Neural cell (in vitro differentiated cells): ENCODE measurements around the gene ARGFX. TPM values are rescaled to one million over a fixed set of nuclear protein-coding genes. Genes with fewer than 3 reads are reported as not detected.

ENCODE experiments used
- H2AFZ ChIP-seq: fragments of 200-600, 300-800 bp; sonication (generic), shearing (Covaris generic); 2 replicates; pipeline ENCODE4 v1.6.0; 2014; ENCODE audit warnings: low read depth, mild to moderate bottlenecking, antibody characterized with exemption, low read length, moderate library complexity
- H3F3A ChIP-seq: fragments of 200-600 bp; shearing (Covaris generic); 2 replicates; pipeline ENCODE4 v1.6.1; 2016; ENCODE audit warnings: mild to moderate bottlenecking, moderate library complexity, mixed read lengths, antibody characterized with exemption, low read length; ENCODE audit not compliant: insufficient read depth, poor library complexity, severe bottlenecking
- H3K27ac ChIP-seq: fragments of 200-600, 300-800 bp; sonication (generic), shearing (Covaris generic); 2 replicates; pipeline ENCODE4 v1.5.1; 2014; ENCODE audit warnings: mild to moderate bottlenecking, low read length, moderate library complexity
- H3K27me3 ChIP-seq: fragments of 300-800, 200-600 bp; sonication (generic), shearing (Covaris generic); 2 replicates; pipeline ENCODE4 v1.6.0; 2014; ENCODE audit warnings: mild to moderate bottlenecking, low read depth, low read length, moderate library complexity; ENCODE audit not compliant: insufficient read depth
- H3K36me3 ChIP-seq: fragments of 300-800, 200-600 bp; sonication (generic), shearing (Covaris generic); 2 replicates; pipeline ENCODE4 v1.5.1; 2014; ENCODE audit warnings: mild to moderate bottlenecking, antibody characterized with exemption, low read length, moderate library complexity; ENCODE audit not compliant: insufficient read depth
- H3K4me2 ChIP-seq: fragments of 300-800, 200-600 bp; sonication (generic), shearing (Covaris generic); 2 replicates; pipeline ENCODE4 v1.6.0; 2014; ENCODE audit warnings: mild to moderate bottlenecking, low read length
- H3K4me3 ChIP-seq: fragments of 300-800, 200-600 bp; sonication (generic), shearing (Covaris generic); 2 replicates; pipeline ENCODE4 v1.5.1; 2014; ENCODE audit warnings: mild to moderate bottlenecking, low read length, moderate library complexity
- H3K79me2 ChIP-seq: fragments of 200-600 bp; shearing (Covaris generic); replicated peaks from 2 replicates; pipeline ENCODE4 v1.6.0; 2014; ENCODE audit warnings: mild to moderate bottlenecking, low read length, moderate library complexity; ENCODE audit not compliant: insufficient read depth
- H3K9ac ChIP-seq: fragments of 300-800, 200-600 bp; sonication (generic), shearing (Covaris generic); 2 replicates; pipeline ENCODE4 v1.6.1; 2016; ENCODE audit warnings: mild to moderate bottlenecking, low read length, mixed read lengths
- H3K9me2 ChIP-seq: fragments of 200-600 bp; shearing (Covaris generic); 2 replicates; pipeline ENCODE4 v1.6.1; 2016; ENCODE audit warnings: mild to moderate bottlenecking, low read length, mixed read lengths; ENCODE audit not compliant: insufficient read depth
- H3K9me3 ChIP-seq: fragments of 200-600, 300-800 bp; sonication (generic), shearing (Covaris generic); 2 replicates; pipeline ENCODE4 v1.6.1; 2016; ENCODE audit warnings: mild to moderate bottlenecking, mixed run types, low read length, moderate library complexity, mixed read lengths
- H4K20me1 ChIP-seq: fragments of 200-600 bp; shearing (Covaris generic); 2 replicates; pipeline ENCODE4 v1.6.1; 2016; ENCODE audit warnings: mild to moderate bottlenecking, mixed run types; ENCODE audit not compliant: insufficient read depth
- EP300 ChIP-seq: fragments of 450-650 bp; conservative IDR thresholded peaks from 2 replicates; pipeline ENCODE4 v1.6.1; 2014; ENCODE audit warnings: antibody characterized with exemption, mild to moderate bottlenecking, moderate library complexity; ENCODE audit not compliant: poor library complexity, severe bottlenecking
- EZH2 ChIP-seq: fragments of 200-600, 300-800 bp; shearing (Covaris generic), sonication (generic); IDR thresholded peaks from 2 replicates; pipeline ENCODE4 v1.6.1; 2014; ENCODE audit warnings: antibody characterized with exemption, low read length, borderline replicate concordance, mild to moderate bottlenecking; ENCODE audit not compliant: insufficient read depth, poor library complexity, severe bottlenecking
- MXI1 ChIP-seq: fragments of 450-650 bp; conservative IDR thresholded peaks from 2 replicates; pipeline ENCODE4 v1.6.1; 2014; ENCODE audit warnings: antibody characterized with exemption, mild to moderate bottlenecking; ENCODE audit not compliant: poor library complexity, severe bottlenecking
- POLR2AphosphoS5 ChIP-seq: IDR thresholded peaks from 2 replicates; pipeline ENCODE4 v1.6.1; 2012
- RAD21 ChIP-seq: fragments of 450-650 bp; conservative IDR thresholded peaks from 2 replicates; pipeline ENCODE4 v1.6.1; 2014; ENCODE audit warnings: antibody characterized with exemption, mild to moderate bottlenecking, moderate library complexity
- SMC3 ChIP-seq: fragments of 450-650 bp; conservative IDR thresholded peaks from 2 replicates; pipeline ENCODE4 v1.6.1; 2014; ENCODE audit warnings: antibody characterized with exemption, mild to moderate bottlenecking, moderate library complexity; ENCODE audit not compliant: poor library complexity
- TAF1 ChIP-seq: IDR thresholded peaks from 2 replicates; pipeline ENCODE4 v1.6.1; 2012; ENCODE audit warnings: low read depth
- polyA plus RNA-seq: library from polyadenylated mRNA; depleted of rRNA; stranded (reverse); fragments of >200 nt; gene quantifications from 2 replicates; pipeline ENCODE4 v1.2.3, GENCODE V29; 2014
- TF ChIP-seq, protein P1 (sequence below): fragments of 450-650 bp; IDR thresholded peaks from 2 replicates; pipeline ENCODE4 v1.5.1; 2014; ENCODE audit warnings: antibody characterized with exemption, mild to moderate bottlenecking, moderate library complexity; ENCODE audit not compliant: poor library complexity, severe bottlenecking
- TF ChIP-seq, protein P2 (sequence below): IDR thresholded peaks from 2 replicates; pipeline ENCODE4 v1.6.1; 2012; ENCODE audit warnings: borderline replicate concordance

ARGFX gene
- polyA plus RNA-seq, 1 donor from 2014 or later = not detected

DNA sequence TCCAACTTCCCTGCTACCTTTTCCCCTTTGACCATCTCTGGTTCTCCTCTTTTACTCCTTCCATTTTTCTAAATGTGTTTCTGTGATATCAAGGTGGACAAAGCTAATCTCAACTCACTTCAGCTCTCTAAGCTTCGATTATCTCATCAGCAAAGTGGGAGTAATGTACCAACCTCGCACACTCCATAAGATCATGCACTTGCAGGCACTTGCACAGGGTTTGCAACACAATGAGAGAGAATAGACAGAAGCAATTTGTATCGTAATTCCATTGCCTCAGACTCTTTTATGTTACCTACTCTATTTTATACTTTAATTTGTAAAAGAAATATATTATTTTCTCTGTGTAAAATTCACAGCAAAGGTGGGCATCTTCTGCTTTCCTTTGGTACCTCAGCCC, 15.0 kb upstream of the ARGFX start:
- no peaks in the 10 kb centered on the region for H3K79me2 ChIP-seq
- H3K9me3 ChIP-seq = no peaks in the 10 kb centered on the region
- H4K20me1 ChIP-seq = no peaks in the 10 kb centered on the region
- no peaks in the 10 kb centered on the region for H3K36me3 ChIP-seq
- no peak overlapping the region for H3K4me3 ChIP-seq
- H3K9me2 ChIP-seq = no peaks in the 10 kb centered on the region
- no peak overlapping the region for H2AFZ ChIP-seq
- H3F3A ChIP-seq = no peaks in the 10 kb centered on the region
- TF ChIP-seq POLR2AphosphoS5 = no peak
- TF ChIP-seq SMC3 = no peak
- TF ChIP-seq, protein P1, sequence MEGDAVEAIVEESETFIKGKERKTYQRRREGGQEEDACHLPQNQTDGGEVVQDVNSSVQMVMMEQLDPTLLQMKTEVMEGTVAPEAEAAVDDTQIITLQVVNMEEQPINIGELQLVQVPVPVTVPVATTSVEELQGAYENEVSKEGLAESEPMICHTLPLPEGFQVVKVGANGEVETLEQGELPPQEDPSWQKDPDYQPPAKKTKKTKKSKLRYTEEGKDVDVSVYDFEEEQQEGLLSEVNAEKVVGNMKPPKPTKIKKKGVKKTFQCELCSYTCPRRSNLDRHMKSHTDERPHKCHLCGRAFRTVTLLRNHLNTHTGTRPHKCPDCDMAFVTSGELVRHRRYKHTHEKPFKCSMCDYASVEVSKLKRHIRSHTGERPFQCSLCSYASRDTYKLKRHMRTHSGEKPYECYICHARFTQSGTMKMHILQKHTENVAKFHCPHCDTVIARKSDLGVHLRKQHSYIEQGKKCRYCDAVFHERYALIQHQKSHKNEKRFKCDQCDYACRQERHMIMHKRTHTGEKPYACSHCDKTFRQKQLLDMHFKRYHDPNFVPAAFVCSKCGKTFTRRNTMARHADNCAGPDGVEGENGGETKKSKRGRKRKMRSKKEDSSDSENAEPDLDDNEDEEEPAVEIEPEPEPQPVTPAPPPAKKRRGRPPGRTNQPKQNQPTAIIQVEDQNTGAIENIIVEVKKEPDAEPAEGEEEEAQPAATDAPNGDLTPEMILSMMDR = no peak
- no peak for TF ChIP-seq EZH2
- no peak for TF ChIP-seq TAF1
- no peak for TF ChIP-seq RAD21
- no peak for TF ChIP-seq MXI1
- TF ChIP-seq EP300 = no peak
- TF ChIP-seq, protein P2, sequence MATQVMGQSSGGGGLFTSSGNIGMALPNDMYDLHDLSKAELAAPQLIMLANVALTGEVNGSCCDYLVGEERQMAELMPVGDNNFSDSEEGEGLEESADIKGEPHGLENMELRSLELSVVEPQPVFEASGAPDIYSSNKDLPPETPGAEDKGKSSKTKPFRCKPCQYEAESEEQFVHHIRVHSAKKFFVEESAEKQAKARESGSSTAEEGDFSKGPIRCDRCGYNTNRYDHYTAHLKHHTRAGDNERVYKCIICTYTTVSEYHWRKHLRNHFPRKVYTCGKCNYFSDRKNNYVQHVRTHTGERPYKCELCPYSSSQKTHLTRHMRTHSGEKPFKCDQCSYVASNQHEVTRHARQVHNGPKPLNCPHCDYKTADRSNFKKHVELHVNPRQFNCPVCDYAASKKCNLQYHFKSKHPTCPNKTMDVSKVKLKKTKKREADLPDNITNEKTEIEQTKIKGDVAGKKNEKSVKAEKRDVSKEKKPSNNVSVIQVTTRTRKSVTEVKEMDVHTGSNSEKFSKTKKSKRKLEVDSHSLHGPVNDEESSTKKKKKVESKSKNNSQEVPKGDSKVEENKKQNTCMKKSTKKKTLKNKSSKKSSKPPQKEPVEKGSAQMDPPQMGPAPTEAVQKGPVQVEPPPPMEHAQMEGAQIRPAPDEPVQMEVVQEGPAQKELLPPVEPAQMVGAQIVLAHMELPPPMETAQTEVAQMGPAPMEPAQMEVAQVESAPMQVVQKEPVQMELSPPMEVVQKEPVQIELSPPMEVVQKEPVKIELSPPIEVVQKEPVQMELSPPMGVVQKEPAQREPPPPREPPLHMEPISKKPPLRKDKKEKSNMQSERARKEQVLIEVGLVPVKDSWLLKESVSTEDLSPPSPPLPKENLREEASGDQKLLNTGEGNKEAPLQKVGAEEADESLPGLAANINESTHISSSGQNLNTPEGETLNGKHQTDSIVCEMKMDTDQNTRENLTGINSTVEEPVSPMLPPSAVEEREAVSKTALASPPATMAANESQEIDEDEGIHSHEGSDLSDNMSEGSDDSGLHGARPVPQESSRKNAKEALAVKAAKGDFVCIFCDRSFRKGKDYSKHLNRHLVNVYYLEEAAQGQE = no peak
- H3K4me2 ChIP-seq = no peak overlapping the region
- no peak overlapping the region for H3K27ac ChIP-seq
- no peaks in the 10 kb centered on the region for H3K27me3 ChIP-seq
- no peak overlapping the region for H3K9ac ChIP-seq

DNA sequence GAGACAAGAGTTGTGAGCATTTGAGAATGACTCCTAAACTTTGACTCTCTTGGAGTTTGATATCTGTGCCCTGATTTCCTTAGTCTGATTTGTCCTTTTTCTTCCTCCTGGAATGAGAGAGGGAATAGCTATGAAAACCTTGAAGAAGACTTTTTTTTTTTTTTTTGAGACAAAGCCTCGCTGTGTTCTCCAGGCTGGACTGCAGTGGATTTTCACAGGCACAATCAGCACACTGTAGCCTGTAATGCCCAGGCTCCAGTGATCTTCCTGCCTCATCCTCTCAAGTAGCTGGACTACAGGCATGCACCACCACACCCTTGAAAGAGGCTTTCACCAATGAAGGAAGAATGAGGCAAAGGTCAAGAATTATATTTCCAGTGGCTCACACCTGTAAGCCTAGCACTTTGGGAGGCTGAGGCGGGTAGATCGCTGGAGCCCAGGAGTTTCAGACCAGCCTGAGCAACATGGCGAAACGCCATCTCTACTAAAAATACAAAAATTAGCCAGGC, 10.3 kb upstream of the ARGFX start:
- Histone ChIP-seq H3F3A (no peaks in the 10 kb centered on the region), H3K36me3 (no peaks in the 10 kb centered on the region), H3K4me3 (no peak overlapping the region), H2AFZ (no peak overlapping the region), H4K20me1 (no peaks in the 10 kb centered on the region), H3K9ac (no peak overlapping the region), H3K27me3 (no peaks in the 10 kb centered on the region), H3K9me2 (no peaks in the 10 kb centered on the region), H3K79me2 (no peaks in the 10 kb centered on the region), H3K4me2 (no peak overlapping the region), H3K9me3 (no peaks in the 10 kb centered on the region), H3K27ac (no peak overlapping the region)
- TF ChIP-seq, protein P1 = no peak
- TF ChIP-seq RAD21 (no peak), TAF1 (no peak), MXI1 (no peak), POLR2AphosphoS5 (no peak), EP300 (no peak), EZH2 (no peak), SMC3 (no peak)
- TF ChIP-seq, protein P2 = no peak
